ENCODE data around the gene KRTAP23-1. TPM values are rescaled to one million over a fixed set of nuclear protein-coding genes. Genes with fewer than 3 reads are reported as not detected.

The KRTAP23-1 gene, protein sequence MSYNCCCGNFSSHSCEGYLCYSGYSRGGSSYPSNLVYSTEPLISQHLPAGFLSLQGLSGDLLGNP
- polyA plus RNA-seq (2011; rRNA removed) (not detected in 2 replicates), polyA minus RNA-seq (2011; rRNA and poly(A)+ RNA removed) (not detected in 2 replicates)

DNA sequence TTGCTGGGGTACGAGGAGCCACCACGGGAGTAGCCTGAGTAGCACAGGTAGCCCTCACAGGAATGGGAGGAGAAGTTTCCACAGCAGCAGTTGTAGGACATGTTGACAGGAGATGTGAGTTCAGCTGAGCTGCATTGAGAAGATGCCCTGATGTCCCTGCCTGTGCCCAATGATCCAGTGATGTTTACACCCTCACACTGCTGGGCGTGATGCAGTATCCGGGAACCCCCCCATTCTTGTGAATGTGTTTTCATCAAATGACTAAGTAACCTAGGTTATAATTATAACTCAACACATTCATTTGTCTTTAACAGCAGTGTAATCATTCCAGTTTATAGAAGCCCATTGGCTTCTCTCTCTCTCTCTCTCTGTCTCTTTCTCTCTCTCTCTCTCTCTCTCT is at the start of gene KRTAP23-1:
Gene KRTAP23-1, minus strand, starts transcription at position 101 of the 400 bp plus-strand sequence. Its CDS starts 0 bp downstream, at position 101.
- POLR2A ChIA-PET, result no interaction called here
- CTCF ChIA-PET, result no interaction called here
- TF ChIP-seq, protein P1, sequence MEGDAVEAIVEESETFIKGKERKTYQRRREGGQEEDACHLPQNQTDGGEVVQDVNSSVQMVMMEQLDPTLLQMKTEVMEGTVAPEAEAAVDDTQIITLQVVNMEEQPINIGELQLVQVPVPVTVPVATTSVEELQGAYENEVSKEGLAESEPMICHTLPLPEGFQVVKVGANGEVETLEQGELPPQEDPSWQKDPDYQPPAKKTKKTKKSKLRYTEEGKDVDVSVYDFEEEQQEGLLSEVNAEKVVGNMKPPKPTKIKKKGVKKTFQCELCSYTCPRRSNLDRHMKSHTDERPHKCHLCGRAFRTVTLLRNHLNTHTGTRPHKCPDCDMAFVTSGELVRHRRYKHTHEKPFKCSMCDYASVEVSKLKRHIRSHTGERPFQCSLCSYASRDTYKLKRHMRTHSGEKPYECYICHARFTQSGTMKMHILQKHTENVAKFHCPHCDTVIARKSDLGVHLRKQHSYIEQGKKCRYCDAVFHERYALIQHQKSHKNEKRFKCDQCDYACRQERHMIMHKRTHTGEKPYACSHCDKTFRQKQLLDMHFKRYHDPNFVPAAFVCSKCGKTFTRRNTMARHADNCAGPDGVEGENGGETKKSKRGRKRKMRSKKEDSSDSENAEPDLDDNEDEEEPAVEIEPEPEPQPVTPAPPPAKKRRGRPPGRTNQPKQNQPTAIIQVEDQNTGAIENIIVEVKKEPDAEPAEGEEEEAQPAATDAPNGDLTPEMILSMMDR (IDR thresholded peaks at IDR 0.05; ENCODE audit: low read depth, low read length), result no peak

DNA sequence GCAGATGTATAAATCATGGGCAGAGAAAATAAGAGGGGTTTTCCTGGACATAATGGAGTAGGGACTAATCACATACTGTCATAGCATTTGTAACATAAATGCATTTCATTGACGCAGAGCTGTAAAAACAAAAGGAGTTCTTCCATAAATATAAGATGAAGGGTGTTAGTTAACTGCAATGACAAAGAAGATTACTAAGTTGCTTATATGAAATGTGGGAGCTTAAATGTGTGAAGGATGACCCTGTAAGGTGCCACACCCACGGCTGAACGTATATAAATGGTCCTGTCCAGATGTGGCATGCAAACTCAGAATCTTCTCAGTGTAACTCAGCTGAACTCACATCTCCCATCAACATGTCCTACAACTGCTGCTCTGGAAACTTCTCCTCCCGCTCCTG is 47.3 kb upstream of the KRTAP23-1 start, which contains the start of gene KRTAP13-1:
Gene KRTAP13-1, plus strand, starts transcription at position 301 of the 400 bp plus-strand sequence. Its CDS starts 56 bp downstream, at position 357.
- no peak for DNase-seq (ENCODE audit: low read depth, low spot score)
- Histone ChIP-seq H3K9me3 (ENCODE audit: control insufficient read depth, insufficient read depth, low read length) (peaks cover 23% of the 10 kb centered on the region), H3K4me3 (ENCODE audit: low read depth, low read length) (no peak within 1 kb of the TSS), H3K27ac (ENCODE audit: low read depth, low read length) (no peak within 1 kb of the TSS), H3K27me3 (ENCODE audit: control insufficient read depth, insufficient read depth, low read length) (no peaks in the 10 kb centered on the region)
- TF ChIP-seq, protein P1 (IDR thresholded peaks at IDR 0.05; ENCODE audit: low read depth, low read length), result no peak
- CTCF ChIA-PET, result no interaction called here
- POLR2A ChIA-PET, result no interaction called here

More for the DNA sequence above, at the start of gene KRTAP23-1:
- Histone ChIP-seq H3K9me3 (ENCODE audit: control insufficient read depth, insufficient read depth, low read length) (peaks cover 15% of the 10 kb centered on the region), H3K27me3 (ENCODE audit: control insufficient read depth, insufficient read depth, low read length) (no peaks in the 10 kb centered on the region), H3K4me3 (ENCODE audit: low read depth, low read length) (no peak within 1 kb of the TSS), H3K27ac (ENCODE audit: low read depth, low read length) (no peak within 1 kb of the TSS)
- no peak for DNase-seq (ENCODE audit: low read depth, low spot score)

- no peak for DNase-seq (ENCODE audit: low read depth, low spot score)
- H3K27me3 ChIP-seq (ENCODE audit: control insufficient read depth, insufficient read depth, low read length), result no peaks in the 10 kb centered on the region
- TF ChIP-seq, protein P1 (IDR thresholded peaks at IDR 0.05; ENCODE audit: low read depth, low read length), result no peak
- POLR2A ChIA-PET, result no interaction called here
- H3K9me3 ChIP-seq (ENCODE audit: control insufficient read depth, insufficient read depth, low read length), result peaks cover 31% of the 10 kb centered on the region
- H3K27ac ChIP-seq (ENCODE audit: low read depth, low read length), result no peak overlapping the region
- H3K4me3 ChIP-seq (ENCODE audit: low read depth, low read length), result no peak overlapping the region
- CTCF ChIA-PET, result no interaction called here
Observed at GRCh38 chr21:30391492-30392025, 43.2 kb upstream of the KRTAP23-1 start.

DNA sequence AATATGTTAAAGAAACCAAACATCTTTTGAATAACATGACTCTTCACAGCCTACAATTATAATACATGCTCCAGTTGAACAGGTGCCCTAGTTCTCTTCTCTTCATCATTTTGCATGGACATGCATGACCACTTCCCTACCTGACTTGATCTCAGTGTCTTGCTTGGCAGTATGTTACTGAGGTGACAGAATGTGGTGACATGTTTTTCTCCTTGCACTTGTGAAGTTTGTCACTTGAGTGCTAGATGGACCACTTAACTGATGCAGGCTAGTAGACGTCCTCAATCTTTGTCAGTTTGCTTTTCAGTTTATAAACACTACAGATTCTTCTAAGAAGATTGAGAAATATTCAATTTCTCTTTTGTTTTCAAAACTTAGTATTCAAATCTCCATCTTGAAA is 33.8 kb upstream of the KRTAP23-1 start:
- CTCF ChIA-PET, result no interaction called here

More for the DNA sequence above, 33.8 kb upstream of the KRTAP23-1 start:
- POLR2A ChIA-PET, result no interaction called here
- no peak for DNase-seq (ENCODE audit: low read depth, low spot score)
- no peaks in the 10 kb centered on the region for H3K27me3 ChIP-seq (ENCODE audit: control insufficient read depth, insufficient read depth, low read length)
- TF ChIP-seq, protein P1 (IDR thresholded peaks at IDR 0.05; ENCODE audit: low read depth, low read length), result no peak
- H3K4me3 ChIP-seq (ENCODE audit: low read depth, low read length), result no peak overlapping the region
- no peak overlapping the region for H3K27ac ChIP-seq (ENCODE audit: low read depth, low read length)
- H3K9me3 ChIP-seq (ENCODE audit: control insufficient read depth, insufficient read depth, low read length), result peaks cover 12% of the 10 kb centered on the region

Data from AG04450 (cell line).